HG03521 (cell line): Measurements from ENCODE around the gene PHB1.
"Not testable (repeated sequence)": the region's sequence is repeated elsewhere in the genome, so short reads cannot be mapped to it uniquely, and the experiment has no call there.

Experiments
- ATAC-seq: cut with Tn5 transposase; IDR thresholded peaks from one replicate; pipeline ENCODE4 v1.9.1; 2021; ENCODE audit warnings: mild to moderate bottlenecking, moderate library complexity; ENCODE audit not compliant: unreplicated experiment

PHB1 gene

DNA sequence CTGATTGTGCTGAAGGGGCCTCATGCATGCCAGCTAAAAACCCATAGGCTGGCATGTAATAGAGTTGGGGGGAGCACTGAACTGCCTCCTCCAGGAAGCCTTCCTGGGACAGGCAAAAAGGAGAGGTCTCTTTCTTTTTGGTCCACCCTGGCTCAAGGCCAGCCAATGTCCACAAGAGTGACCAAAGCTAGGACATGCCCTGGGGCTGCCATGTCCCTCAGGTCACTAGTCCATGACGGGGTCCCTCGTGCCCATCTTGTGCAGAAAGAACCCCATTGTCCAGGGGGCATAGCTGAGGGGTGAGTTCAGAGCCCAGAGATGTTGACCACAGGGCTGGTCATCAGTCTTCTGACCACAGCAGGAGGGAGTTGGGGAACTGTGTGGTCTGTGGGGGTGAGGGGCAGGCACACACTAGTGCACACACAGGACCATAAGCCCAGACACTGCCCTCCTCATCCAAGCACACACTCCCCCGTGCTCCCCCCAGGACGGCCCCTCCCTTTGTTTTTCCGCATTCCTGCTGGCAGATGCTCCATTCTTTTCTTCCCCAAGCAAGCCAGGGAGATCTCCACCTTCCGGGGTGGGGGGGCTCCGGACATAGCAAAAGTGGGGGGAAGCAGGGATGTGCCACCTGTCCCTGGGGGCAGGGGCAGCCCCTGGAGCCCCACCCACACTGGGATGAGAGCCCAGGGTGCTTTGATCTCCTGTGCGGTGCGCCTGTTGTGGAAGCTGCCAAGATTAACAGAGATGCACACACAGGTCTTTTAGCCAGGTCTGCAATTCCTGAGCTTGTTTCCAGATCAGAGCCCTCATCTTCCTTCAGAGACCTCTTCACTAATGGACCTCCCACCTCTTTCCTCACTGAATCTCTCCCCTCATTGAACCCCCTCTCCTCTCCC is 25.2 kb upstream of the PHB1 start:
- ATAC-seq, result no peak

DNA sequence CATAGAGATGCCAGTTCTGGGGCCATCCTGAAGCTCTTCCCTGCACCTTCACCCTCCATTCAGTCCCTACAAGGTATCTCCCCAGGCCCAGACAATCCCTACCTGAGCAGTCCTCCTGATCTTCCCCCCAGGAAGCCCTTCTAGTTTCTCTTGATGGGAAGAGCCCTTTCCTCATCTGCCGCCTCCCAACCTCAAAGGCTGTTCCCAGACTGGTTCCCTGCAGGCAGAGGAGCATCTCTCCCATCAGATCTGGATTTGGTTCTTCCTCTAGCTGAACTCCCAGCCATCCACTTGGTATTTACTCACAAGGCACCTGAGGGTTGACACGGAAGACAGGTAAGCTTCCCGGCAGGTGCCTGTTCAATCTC is 24.6 kb upstream of the PHB1 start:
- no peak for ATAC-seq

DNA sequence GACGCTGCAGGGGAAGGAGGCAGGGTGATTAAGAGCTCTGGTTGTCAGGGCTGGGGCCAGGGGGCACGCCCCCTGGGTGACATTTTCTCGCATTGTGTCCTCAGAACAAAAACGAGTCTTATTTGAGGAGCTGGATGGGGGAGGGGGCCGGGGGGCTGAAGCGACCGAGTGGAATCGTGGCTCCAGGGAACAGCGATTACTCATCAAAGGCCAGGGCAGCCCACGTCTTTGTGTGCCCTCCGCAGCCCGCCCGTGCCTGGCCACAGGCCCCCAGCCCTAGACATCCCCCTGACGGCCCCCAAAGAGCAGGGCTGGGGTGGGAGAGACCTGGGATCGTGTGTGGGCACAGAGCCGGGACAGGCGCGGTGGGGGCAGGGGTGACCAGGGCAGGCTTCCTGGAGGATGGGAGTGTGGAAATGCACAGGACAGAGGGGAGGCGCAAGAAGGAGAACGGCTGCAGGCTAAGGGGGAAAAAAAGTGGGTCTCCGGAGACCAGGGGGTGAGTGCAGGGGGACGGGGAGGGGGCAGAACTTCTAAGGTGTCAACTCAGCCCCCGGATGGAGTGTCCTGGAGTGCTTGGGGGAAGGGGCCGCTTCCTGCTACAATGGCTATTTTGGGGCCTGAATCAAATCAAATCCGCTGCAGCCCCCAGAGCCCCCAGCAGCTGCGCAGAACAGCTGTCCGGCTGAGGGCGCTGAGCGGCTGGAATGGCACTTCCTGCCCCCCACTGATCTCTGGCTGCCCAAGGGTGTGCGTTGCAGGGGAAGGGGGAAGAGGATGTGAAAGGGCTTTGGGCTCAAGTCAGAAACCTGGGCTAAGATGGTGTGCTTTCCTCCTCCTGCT is 24.0 kb upstream of the PHB1 start:
- no peak for ATAC-seq

DNA sequence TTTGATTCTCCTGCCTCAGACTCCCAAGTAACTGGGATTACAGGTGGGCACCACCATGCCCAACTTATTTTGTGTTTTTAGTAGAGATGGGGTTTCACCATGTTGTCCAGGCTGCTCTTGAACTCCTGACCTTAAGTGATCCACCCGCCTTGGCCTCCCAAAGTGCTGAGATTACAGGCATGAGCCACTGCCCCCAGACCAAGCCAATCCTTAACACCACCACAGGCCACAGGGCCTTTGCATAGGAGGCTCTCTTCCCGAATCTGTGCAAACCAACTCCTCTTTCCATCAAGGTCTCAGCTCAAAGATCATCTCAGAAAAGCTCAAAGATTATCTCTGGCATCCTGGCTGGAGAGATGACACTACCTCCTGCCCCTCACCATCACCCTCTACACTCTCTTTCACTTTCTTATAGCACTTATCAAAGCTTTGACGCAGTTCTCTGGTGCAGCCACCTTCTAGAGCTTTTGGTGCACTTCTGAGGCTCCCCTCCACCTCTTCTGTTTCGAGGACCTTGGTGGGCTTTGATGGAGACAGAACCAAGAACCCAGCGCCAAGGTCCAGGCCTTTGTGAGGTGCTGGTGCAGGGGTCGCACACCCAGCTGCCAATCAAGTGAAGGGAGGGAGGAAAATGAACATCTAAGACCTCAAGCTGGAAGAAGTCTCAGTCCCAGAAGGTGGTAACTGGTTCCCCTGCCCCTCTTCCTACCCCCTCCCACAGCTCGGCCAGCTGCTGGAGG is 23.2 kb upstream of the PHB1 start:
- ATAC-seq, result no peak

- ATAC-seq, result no peak
These were observed 21.5 kb upstream of the PHB1 start for GRCh38 chr17:49436174-49436573.

- ATAC-seq, result no peak
These were observed 21.0 kb upstream of the PHB1 start for GRCh38 chr17:49435671-49436029.

- no peak for ATAC-seq
These were observed 20.4 kb upstream of the PHB1 start for GRCh38 chr17:49434821-49435670.

DNA sequence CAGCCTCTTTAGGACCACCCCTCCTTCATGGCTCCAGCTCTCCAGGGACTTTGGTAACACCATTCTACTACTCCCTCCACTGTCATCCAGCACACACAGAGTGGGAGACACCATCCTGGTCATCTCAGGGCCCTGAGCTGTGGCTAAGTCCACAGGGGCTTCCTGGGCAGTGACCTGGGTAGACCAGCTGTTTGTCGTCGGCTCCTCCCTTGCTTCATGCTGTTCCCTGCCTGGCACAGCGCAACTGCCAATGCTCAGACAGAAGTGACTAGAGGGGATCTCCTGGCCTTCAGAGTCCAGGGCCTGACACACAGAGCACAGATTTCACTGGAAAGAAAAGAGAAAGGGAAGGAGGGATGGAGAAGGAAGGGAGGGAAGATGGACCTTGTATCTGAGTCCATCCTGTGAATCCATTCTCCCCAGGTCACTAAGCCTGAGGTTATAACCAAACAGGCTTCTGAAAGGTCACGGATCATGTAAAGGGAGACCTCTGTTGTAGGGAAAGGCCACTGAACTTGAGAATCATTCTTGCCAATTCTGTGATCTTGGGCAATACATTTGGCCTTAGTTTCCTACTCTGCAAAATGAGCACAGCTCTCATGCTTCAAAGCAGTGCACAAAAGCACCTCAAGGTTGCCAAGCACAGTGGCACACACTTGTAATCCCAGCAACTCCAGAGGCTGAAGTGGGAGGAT is 18.5 kb upstream of the PHB1 start:
- no peak for ATAC-seq

DNA sequence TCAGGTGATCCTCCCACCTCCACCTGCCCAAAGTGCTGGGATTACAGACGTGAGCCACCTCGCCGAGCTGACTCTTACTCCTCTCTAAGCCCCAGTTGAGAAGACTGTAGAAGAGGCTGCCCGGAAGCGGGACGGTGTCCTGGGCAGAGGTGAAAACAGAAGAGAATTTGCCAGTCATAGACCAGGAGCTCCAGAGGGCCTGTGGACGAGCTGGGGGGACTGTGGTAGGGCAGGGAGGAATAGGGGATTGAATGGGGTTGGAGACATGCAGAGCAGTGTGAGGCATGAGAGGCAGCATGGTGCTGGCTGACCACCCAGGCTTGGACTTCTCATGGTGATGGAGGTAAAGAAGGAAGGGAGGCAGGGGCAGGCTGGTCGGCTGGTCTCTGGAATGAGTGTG is 17.1 kb upstream of the PHB1 start:
- ATAC-seq, result no peak

- ATAC-seq, result no peak
These were observed 10.3 kb upstream of the PHB1 start for GRCh38 chr17:49425004-49425286.

- ATAC-seq, result not testable (repeated sequence)
These were observed 9.8 kb upstream of the PHB1 start for GRCh38 chr17:49424276-49425003.

DNA sequence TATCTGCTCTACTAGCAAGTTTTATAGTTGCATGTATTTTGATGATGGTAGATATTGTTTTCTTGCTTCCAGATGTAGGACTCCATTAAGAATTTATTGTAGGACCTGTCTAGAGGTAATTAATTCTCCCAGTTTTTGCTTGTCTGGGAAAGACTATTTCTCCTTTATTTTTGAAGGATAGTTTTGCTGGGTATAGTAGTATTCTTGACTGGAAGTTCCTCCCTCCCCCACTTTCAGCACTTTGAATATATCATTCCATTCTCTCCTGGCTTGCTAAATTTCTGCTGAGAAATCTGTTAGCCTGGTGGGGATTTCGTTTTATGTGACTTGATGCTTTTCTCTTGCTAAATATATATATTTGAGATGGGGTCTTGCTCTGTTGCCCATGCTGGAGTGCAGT is 8.0 kb upstream of the PHB1 start:
- no peak for ATAC-seq

- not testable (repeated sequence) for ATAC-seq
These were observed 5.1 kb upstream of the PHB1 start for GRCh38 chr17:49419761-49420160.

GRCh38 chr17:49418754-49419740 is 4.4 kb upstream of the PHB1 start:
- not testable (repeated sequence) for ATAC-seq

DNA sequence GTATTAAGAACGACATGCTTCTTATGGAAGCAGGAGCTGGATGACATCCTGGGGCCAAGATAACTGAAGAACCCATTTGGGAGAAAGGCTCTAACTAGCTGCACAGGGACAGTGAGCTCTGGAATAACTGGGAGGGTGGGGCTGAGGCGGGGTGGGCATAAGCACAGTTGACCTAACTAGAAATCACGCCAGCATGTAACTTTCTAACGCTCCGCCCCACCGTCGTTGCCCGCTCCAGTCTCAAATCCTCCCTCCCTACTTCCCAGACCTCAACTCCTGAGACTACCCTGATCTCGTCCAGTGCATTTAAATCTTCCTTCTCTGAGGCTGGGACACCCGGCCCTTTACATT is 436 bp downstream of the PHB1 start:
- no peak for ATAC-seq

- ATAC-seq, result no peak
These were observed 5.6 kb downstream of the PHB1 start for GRCh38 chr17:49409066-49409465.

GRCh38 chr17:49407981-49408501 is 6.6 kb downstream of the PHB1 start:
- no peak for ATAC-seq

- no peak for ATAC-seq
These were observed 7.6 kb downstream of the PHB1 start for GRCh38 chr17:49407086-49407485.
